ENCODE measurements around the gene ATP8B3. TPM values are rescaled to one million over a fixed set of nuclear protein-coding genes. Genes with fewer than 3 reads are reported as not detected.

The ATP8B3 gene
- total and polyA plus RNA-seq, 8 donors: 0.89 to 2.5 (median 1.5) TPM

DNA sequence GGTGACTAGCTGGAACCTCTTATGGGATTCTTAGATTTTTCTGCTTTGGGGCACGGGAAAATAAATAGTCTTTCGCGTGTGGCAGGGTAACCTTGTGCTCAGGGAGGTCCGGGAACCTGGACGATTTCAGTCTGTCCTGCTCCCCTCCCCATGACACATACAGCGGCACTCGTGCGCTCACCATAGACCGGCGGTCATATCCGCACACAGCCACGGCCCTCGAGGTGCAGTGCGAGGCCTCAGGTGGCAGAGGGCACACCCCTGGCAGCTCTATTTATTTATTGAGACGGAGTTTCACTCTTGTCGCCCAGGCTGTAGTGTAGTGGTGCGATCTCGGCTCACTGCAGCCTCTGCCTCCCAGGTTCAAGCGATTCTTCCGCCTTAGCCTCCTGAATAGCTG, 55.8 kb downstream of the ATP8B3 start:
- Histone ChIP-seq H3K9me3 (no peaks in the 10 kb centered on the region), H3K36me3 (no peaks in the 10 kb centered on the region), H3K27me3 (peaks cover 88 to 92% of the 10 kb centered on the region in 2 donors), H3K27ac (no peak overlapping the region), H3K4me1 (peaks cover 0 to 27% of the 10 kb centered on the region in 2 donors), H3K4me3 (no peak overlapping the region)
- TF ChIP-seq, protein P1, sequence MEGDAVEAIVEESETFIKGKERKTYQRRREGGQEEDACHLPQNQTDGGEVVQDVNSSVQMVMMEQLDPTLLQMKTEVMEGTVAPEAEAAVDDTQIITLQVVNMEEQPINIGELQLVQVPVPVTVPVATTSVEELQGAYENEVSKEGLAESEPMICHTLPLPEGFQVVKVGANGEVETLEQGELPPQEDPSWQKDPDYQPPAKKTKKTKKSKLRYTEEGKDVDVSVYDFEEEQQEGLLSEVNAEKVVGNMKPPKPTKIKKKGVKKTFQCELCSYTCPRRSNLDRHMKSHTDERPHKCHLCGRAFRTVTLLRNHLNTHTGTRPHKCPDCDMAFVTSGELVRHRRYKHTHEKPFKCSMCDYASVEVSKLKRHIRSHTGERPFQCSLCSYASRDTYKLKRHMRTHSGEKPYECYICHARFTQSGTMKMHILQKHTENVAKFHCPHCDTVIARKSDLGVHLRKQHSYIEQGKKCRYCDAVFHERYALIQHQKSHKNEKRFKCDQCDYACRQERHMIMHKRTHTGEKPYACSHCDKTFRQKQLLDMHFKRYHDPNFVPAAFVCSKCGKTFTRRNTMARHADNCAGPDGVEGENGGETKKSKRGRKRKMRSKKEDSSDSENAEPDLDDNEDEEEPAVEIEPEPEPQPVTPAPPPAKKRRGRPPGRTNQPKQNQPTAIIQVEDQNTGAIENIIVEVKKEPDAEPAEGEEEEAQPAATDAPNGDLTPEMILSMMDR (IDR thresholded peaks at IDR 0.05): no peak
- intact Hi-C loops (cut with DNase I): no loop called here
- no peak for ATAC-seq
- peak in 1 of 4 donors; percentile 43 for DNase-seq

DNA sequence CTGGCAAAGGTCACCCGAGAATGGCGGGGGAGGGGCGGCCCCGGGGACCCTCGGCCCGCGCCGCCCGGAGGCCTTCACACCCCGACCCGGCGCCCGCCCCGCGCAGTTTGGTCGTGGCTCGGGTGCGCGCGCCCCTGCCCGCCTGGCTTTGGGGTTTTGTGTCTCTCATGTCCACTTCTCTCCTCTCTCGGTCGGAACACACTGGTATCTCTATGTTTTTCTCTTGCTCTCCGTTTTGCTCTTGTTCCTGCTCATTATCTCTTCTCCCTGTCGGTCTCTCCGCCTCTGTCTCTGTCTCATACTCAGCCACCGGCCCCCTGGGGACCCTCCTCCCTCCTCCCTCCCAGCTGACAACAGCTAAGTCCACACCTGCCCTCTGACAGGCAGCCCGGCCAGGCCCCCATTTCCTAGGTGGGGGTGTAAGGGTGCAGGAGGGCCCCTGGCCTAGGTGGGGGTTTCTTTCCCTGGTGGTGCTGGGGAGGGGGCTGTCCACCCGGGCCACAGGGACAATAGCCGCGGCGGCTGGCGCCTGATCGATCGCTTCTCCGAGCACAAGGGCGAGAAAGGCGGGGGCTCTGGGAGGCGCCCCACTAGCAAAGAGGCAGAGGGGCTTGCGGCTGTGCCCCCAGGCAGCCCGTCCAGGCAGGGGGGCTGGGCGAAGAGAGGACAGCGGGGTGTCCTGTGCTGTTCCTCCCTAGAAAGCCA, 56.5 kb downstream of the ATP8B3 start:
- Histone ChIP-seq H3K36me3 (no peaks in the 10 kb centered on the region), H3K9me3 (no peaks in the 10 kb centered on the region), H3K27me3 (peaks cover 89 to 92% of the 10 kb centered on the region in 2 donors), H3K27ac (no peak overlapping the region), H3K4me3 (no peak overlapping the region), H3K4me1 (peaks cover 0 to 27% of the 10 kb centered on the region in 2 donors)
- DNase-seq (peak in 1 of 4 donors; percentile 65), ATAC-seq (no peak)
- intact Hi-C loops (cut with DNase I): no loop called here
- TF ChIP-seq, protein P1 (IDR thresholded peaks at IDR 0.05): no peak

DNA sequence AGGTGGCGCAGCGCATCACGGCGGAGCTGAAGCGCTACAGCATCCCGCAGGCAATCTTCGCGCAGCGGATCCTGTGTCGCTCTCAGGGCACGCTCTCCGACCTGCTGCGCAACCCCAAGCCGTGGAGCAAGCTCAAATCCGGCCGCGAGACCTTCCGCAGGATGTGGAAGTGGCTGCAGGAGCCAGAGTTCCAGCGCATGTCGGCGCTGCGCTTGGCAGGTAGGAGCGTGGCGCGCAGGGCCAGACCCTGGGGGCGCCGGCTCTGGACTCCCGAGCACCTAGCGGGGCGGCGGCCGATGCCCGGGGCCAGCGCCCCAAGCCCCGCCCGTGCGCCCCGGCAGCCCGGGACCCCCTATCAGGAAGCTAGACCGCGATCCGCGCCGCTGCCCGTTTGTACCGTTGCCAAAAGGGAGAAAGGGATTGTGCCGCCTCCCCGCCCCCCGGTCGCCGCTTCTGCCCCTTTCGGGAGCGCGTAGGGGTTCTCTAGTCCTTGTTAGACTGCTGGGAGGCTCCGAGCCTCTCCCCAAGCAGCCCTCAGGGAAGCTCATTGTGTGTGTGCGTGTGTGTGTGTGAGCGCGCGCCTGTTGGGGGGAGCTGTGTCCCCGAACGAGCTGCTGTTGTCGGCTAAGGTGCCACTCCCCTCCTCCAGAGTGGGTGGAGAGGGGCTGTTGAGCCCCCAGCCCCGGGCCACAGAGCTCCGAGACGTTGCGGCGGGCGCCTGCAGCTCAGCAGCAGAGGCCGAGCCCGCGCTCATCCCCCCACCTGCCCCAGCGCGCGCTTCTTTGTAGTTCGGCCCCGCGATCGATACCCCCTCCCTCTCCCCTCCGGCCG, 57.2 kb downstream of the ATP8B3 start:
- no peak overlapping the region for H3K4me3 ChIP-seq
- ATAC-seq (no peak), DNase-seq (peak in 1 of 4 donors; percentile 72)
- TF ChIP-seq, protein P1 (IDR thresholded peaks at IDR 0.05): no peak
- no peak overlapping the region for H3K27ac ChIP-seq
- peaks cover 89 to 92% of the 10 kb centered on the region in 2 donors for H3K27me3 ChIP-seq
- H3K4me1 ChIP-seq: peaks cover 0 to 32% of the 10 kb centered on the region in 2 donors
- no peaks in the 10 kb centered on the region for H3K36me3 ChIP-seq
- intact Hi-C loops (cut with DNase I): no loop called here
- no peaks in the 10 kb centered on the region for H3K9me3 ChIP-seq

DNA sequence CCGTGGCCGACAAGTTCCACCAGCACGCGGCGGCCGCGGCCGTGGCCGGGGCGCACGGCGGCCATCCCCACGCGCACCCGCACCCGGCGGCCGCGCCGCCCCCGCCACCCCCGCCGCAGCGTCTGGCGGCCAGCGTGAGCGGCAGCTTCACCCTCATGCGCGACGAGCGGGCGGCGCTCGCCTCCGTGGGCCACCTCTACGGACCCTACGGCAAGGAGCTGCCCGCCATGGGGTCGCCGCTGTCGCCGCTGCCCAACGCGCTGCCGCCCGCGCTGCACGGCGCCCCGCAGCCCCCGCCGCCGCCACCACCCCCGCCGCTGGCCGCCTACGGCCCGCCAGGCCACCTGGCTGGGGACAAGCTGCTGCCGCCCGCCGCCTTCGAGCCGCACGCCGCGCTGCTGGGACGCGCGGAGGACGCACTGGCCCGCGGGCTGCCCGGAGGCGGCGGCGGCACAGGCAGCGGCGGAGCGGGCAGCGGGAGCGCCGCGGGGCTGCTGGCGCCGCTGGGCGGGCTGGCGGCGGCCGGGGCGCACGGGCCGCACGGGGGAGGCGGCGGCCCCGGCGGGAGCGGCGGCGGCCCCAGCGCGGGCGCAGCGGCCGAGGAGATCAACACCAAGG, 57.9 kb downstream of the ATP8B3 start:
- Histone ChIP-seq H3K4me3 (no peak overlapping the region), H3K36me3 (no peaks in the 10 kb centered on the region), H3K27ac (no peak overlapping the region), H3K27me3 (peaks cover 90 to 92% of the 10 kb centered on the region in 2 donors), H3K4me1 (peaks cover 0 to 39% of the 10 kb centered on the region in 2 donors), H3K9me3 (no peaks in the 10 kb centered on the region)
- intact Hi-C loops (cut with DNase I): no loop called here
- DNase-seq: no peak
- TF ChIP-seq, protein P1 (IDR thresholded peaks at IDR 0.05): no peak
- ATAC-seq: no peak
